ENCODE data around the gene PRRG3. TPM values are rescaled to one million over a fixed set of nuclear protein-coding genes. Genes with fewer than 3 reads are reported as not detected.

PRRG3 gene
- 2.0 TPM for total RNA-seq (ENCODE audit: unreplicated experiment)
- long read RNA-seq = 0 reads

- DNase-seq = peak; percentile 40
- H3K9me3 Mint-ChIP-seq (ENCODE audit: unreplicated experiment) = peaks cover 1% of the 10 kb centered on the region
- no peak for TF ChIP-seq CTCF (IDR thresholded peaks at IDR 0.05; ENCODE audit: partially characterized antibody, unreplicated experiment)
- H3K27me3 Mint-ChIP-seq (ENCODE audit: unreplicated experiment) = peaks cover 1% of the 10 kb centered on the region
- H3K36me3 Mint-ChIP-seq (ENCODE audit: unreplicated experiment) = no peaks in the 10 kb centered on the region
- H3K4me3 Mint-ChIP-seq (ENCODE audit: unreplicated experiment) = peak within 1 kb of the TSS; percentile 82
- no peak within 1 kb of the TSS for H3K27ac Mint-ChIP-seq (ENCODE audit: unreplicated experiment)
- H3K4me1 Mint-ChIP-seq (ENCODE audit: low read depth, unreplicated experiment) = peaks cover 6% of the 10 kb centered on the region
Measured at GRCh38 chrX:151694661-151695582, at the start of gene PRRG3. Gene PRRG3 (plus strand): TSS chrX:151695458. CDS start chrX:151698815, 3,357 bp downstream.

- H3K9me3 Mint-ChIP-seq (ENCODE audit: unreplicated experiment) = no peaks in the 10 kb centered on the region
- H3K27ac Mint-ChIP-seq (ENCODE audit: unreplicated experiment) = no peak overlapping the region
- DNase-seq = peak; percentile 16
- peaks cover 8% of the 10 kb centered on the region for H3K4me1 Mint-ChIP-seq (ENCODE audit: low read depth, unreplicated experiment)
- peaks cover 2% of the 10 kb centered on the region for H3K27me3 Mint-ChIP-seq (ENCODE audit: unreplicated experiment)
- TF ChIP-seq CTCF (IDR thresholded peaks at IDR 0.05; ENCODE audit: partially characterized antibody, unreplicated experiment) = no peak
- H3K4me3 Mint-ChIP-seq (ENCODE audit: unreplicated experiment) = peak overlapping the region; percentile 5
- H3K36me3 Mint-ChIP-seq (ENCODE audit: unreplicated experiment) = no peaks in the 10 kb centered on the region
Measured at GRCh38 chrX:151675121-151675746, 20.0 kb upstream of the PRRG3 start.

DNA sequence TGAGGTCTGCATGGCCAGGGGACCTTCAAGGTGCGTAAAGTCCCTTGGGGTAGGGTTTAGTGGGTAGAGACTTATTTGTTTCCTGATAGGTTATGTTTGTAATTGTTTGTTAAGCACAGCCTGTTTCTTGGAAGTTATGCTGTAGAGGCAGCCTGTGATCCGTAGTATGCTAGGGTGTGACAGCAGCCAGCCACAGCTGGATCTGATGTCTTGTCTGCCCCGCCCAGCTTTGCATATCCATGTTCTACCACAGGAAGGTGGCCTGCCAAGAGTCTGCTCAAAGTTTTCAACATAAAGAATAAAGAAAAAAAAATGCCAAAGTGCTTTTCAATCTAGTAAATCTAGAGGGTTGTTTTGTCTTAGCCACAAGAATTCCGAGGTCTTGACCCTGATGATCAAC is 19.1 kb upstream of the PRRG3 start:
- H3K9me3 Mint-ChIP-seq (ENCODE audit: unreplicated experiment) = no peaks in the 10 kb centered on the region

GRCh38 chrX:151679798-151680402 is 15.4 kb upstream of the PRRG3 start:
- no peak for DNase-seq
- H3K4me3 Mint-ChIP-seq (ENCODE audit: unreplicated experiment) = no peak overlapping the region
- peaks cover 8% of the 10 kb centered on the region for H3K4me1 Mint-ChIP-seq (ENCODE audit: low read depth, unreplicated experiment)
- peaks cover 3% of the 10 kb centered on the region for H3K27me3 Mint-ChIP-seq (ENCODE audit: unreplicated experiment)
- no peaks in the 10 kb centered on the region for H3K36me3 Mint-ChIP-seq (ENCODE audit: unreplicated experiment)
- no peak for TF ChIP-seq CTCF (IDR thresholded peaks at IDR 0.05; ENCODE audit: partially characterized antibody, unreplicated experiment)
- no peaks in the 10 kb centered on the region for H3K9me3 Mint-ChIP-seq (ENCODE audit: unreplicated experiment)
- no peak overlapping the region for H3K27ac Mint-ChIP-seq (ENCODE audit: unreplicated experiment)

More for the DNA sequence above, 19.1 kb upstream of the PRRG3 start:
- no peak overlapping the region for H3K27ac Mint-ChIP-seq (ENCODE audit: unreplicated experiment)
- H3K4me3 Mint-ChIP-seq (ENCODE audit: unreplicated experiment) = no peak overlapping the region
- DNase-seq = no peak
- TF ChIP-seq CTCF (IDR thresholded peaks at IDR 0.05; ENCODE audit: partially characterized antibody, unreplicated experiment) = no peak
- H3K27me3 Mint-ChIP-seq (ENCODE audit: unreplicated experiment) = peaks cover 2% of the 10 kb centered on the region
- H3K4me1 Mint-ChIP-seq (ENCODE audit: low read depth, unreplicated experiment) = peaks cover 8% of the 10 kb centered on the region
- no peaks in the 10 kb centered on the region for H3K36me3 Mint-ChIP-seq (ENCODE audit: unreplicated experiment)
